NT2/D1 (cell line): ENCODE results near the gene BOD1L1.

Source experiments
- DNase-seq: peaks from one replicate; pipeline ENCODE4 v3.0.0-alpha.2; 2011; ENCODE audit warnings: low read depth, low spot score
- H3K27me3 ChIP-seq: 2 replicates; pipeline ENCODE4 v1.6.0; 2011; ENCODE audit warnings: mild to moderate bottlenecking; ENCODE audit not compliant: insufficient read length, insufficient read depth
- H3K36me3 ChIP-seq: 2 replicates; pipeline ENCODE4 v1.6.1; 2011; ENCODE audit warnings: mild to moderate bottlenecking, low read length, mixed read lengths; ENCODE audit not compliant: insufficient read depth, insufficient read length
- H3K4me1 ChIP-seq: 2 replicates; pipeline ENCODE4 v1.5.1; 2011; ENCODE audit not compliant: insufficient read depth, insufficient read length
- H3K4me3 ChIP-seq: 2 replicates; pipeline ENCODE4 v1.5.1; 2011; ENCODE audit warnings: low read depth; ENCODE audit not compliant: insufficient read length
- H3K9ac ChIP-seq: 2 replicates; pipeline ENCODE4 v1.6.0; 2011; ENCODE audit warnings: low read depth; ENCODE audit not compliant: insufficient read length
- H3K9me3 ChIP-seq: 2 replicates; pipeline ENCODE4 v1.5.1; 2011; ENCODE audit warnings: mild to moderate bottlenecking, low read length; ENCODE audit not compliant: insufficient read depth
- SUZ12 ChIP-seq: IDR thresholded peaks from 2 replicates; pipeline ENCODE4 v1.6.1; 2011; ENCODE audit not compliant: insufficient read length, insufficient read depth; ENCODE audit errors: extremely low read depth
- YY1 ChIP-seq: IDR thresholded peaks from 2 replicates; pipeline ENCODE4 v1.6.1; 2011; ENCODE audit not compliant: insufficient read length, insufficient read depth
- ZNF274 ChIP-seq: IDR thresholded peaks from 2 replicates; pipeline ENCODE4 v1.6.1; 2011; ENCODE audit warnings: mild to moderate bottlenecking, low read depth, low read length

The BOD1L1 gene

DNA sequence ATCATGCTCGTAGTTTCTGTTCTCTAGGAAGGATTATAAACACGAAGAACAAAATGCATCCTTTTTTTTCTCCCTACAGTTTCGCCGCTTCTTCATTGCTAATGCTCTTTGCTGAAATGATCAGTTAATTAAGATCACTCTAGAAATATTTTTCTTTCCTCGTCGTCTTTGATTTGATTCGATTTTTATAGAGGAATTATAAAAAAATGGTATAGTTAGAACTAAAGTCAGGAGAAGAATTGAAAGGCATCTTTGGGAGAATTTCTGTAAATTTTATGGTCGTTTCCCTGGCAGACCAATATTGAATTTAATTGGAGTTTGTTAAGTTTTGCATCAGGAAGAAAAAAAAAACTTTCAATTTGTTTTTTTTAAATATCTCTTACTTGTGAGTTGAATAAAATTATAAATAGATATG, 82.1 kb downstream of the BOD1L1 start:
- Histone ChIP-seq H3K9me3 (no peaks in the 10 kb centered on the region), H3K9ac (no peak overlapping the region), H3K4me3 (no peak overlapping the region), H3K4me1 (peaks cover 13% of the 10 kb centered on the region), H3K36me3 (peaks cover 23% of the 10 kb centered on the region), H3K27me3 (peaks cover 16% of the 10 kb centered on the region)
- DNase-seq: no peak
- TF ChIP-seq SUZ12 (no peak), YY1 (no peak), ZNF274 (no peak)

DNA sequence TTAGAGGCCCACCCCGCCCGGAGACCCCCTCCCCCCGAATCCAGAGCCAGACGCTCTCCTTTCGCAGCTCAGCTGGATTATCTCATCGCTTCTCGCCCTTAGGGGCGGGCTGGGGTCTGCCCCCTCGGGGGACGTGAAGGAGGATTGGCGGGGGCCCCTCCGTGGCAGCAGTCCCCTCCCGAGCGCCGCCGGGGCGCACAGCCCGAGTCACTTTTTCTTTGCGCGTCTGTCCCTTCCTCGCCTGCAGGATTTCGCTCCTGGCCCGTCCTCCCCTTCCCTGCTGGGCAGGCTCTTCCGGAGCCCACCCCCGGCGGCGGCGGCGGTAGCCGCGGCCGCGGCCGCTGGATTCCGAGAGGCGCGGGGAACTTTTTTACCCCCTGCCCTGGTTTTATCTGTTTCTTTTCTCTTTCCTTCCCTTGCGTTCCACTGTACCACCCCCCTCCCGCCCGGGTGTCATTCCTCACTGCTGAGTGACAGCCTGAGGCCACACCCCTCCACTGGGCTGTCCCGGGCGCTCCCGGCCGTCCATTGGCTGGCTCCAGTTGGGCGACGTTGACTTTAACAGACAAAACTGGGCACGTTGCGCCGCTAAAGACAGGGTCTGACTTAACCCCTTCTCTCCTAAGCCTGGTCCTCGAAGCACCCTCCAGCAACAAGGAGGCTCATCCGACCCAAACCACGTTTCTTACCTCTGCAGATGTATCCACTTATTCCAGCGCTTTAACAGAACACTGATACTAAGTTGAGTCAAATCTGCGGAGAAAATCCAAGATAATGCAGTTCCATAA, 82.7 kb downstream of the BOD1L1 start:
- no peak for TF ChIP-seq ZNF274
- TF ChIP-seq YY1: no peak
- no peak for TF ChIP-seq SUZ12

DNA sequence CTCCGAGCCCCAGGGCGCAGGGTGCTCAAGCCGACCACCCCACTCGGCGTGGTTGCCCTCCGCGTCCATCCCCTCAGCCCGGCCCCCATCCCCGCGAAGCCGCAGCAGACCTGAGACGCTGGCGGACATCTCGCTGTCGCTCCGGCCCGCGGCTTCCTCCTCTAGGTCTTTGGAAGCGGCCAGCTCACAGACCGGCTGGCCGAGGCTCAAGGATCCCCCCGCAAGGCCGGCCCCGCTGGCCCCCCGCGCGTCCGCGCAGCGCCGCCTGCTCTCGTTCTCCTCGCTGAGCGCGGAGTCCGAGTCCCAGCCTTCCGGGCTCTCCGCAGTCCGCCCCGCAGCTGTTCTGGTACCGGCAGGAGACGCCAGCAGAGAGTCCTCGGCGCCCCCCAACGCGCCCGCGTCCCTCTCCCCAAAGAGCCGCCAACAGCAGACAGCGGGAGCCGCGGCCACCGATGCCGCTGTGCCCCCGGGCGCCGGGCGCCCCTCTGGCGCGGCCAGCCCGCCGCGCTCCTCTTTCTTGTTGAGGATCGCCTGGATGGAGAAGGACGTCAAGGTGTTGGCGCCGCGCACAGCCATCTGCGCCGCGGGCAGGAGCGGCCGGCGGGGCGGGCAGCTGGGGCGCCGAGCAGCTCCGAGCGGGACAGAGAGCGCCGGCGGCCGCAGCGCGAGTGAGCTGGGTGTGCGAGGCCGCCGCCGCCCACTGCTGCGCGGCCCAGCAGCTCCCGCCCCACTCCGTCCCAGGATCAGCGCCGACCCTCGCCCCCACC, 83.5 kb downstream of the BOD1L1 start, which contains the start of gene NKX3-2:
TSS of gene NKX3-2 (minus strand) at position 670 of the 767 bp plus-strand sequence. CDS start at position 576, 94 bp downstream.
- peaks cover 32% of the 10 kb centered on the region for H3K36me3 ChIP-seq
- peaks cover 5% of the 10 kb centered on the region; the same call in 1 of the 2 replicates for H3K9me3 ChIP-seq
- H3K4me3 ChIP-seq: peak within 1 kb of the TSS; percentile 90
- no peak for DNase-seq
- peaks cover 16% of the 10 kb centered on the region for H3K27me3 ChIP-seq
- peak within 1 kb of the TSS; percentile 95 for H3K9ac ChIP-seq
- H3K4me1 ChIP-seq: peaks cover 13% of the 10 kb centered on the region
- TF ChIP-seq SUZ12: no peak
- TF ChIP-seq ZNF274: no peak
- TF ChIP-seq YY1: no peak

More for the DNA sequence above, 82.7 kb downstream of the BOD1L1 start:
- peaks cover 13% of the 10 kb centered on the region for H3K4me1 ChIP-seq
- H3K27me3 ChIP-seq: peaks cover 16% of the 10 kb centered on the region
- peak; percentile 95 for DNase-seq
- H3K4me3 ChIP-seq: peak overlapping the region; percentile 90
- peak overlapping the region; percentile 95 for H3K9ac ChIP-seq
- H3K36me3 ChIP-seq: peaks cover 28% of the 10 kb centered on the region
- peaks cover 3% of the 10 kb centered on the region; the same call in 1 of the 2 replicates for H3K9me3 ChIP-seq

DNA sequence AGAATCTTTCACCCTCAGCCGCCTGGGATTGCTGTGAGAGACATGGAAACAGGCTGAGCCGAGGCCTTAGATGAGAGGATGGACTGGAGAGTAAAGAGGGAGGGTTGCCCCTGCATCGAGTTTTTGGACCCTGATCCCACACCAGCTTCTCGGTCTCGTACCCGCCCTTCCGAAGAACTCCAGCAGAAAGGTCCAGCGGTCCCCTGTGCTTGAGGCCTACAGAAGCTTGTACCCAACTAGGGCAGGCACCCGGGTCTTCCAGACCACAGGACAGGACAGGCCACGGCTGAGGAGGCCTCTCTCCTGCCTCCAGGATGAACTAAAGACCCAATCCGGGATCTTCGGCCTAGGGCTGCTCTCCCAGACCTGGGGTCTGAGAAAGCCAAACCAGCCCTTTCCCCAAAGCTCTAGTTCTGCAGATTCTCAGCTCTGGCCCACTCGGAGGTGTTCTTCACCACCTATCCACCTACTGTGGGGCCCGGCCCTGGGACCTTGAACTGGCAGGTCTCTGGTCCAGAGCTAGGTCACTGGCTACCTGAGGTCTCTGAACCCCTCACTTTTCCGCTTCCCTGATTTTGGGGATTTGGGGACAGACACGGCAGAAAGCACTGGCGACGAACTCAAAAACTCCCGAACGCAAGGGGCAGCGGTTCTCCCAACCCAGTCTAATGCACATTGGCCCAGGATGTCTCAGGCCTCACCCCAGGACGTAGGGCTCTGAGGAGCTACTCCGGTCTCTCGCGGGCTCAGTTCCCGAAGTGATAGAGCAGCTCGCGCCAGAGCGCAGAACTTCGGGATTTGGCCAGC, 84.3 kb downstream of the BOD1L1 start:
- H3K9ac ChIP-seq: peak overlapping the region; percentile 95
- peaks cover 32% of the 10 kb centered on the region for H3K36me3 ChIP-seq
- H3K27me3 ChIP-seq: peaks cover 16% of the 10 kb centered on the region
- H3K4me3 ChIP-seq: peak overlapping the region; percentile 90
- H3K4me1 ChIP-seq: peaks cover 13% of the 10 kb centered on the region
- TF ChIP-seq ZNF274 (no peak), YY1 (no peak), SUZ12 (no peak)
- no peak for DNase-seq
- H3K9me3 ChIP-seq: peaks cover 13% of the 10 kb centered on the region; the same call in 1 of the 2 replicates

- H3K36me3 ChIP-seq: peaks cover 32% of the 10 kb centered on the region
- no peak for DNase-seq
- H3K9ac ChIP-seq: peak overlapping the region; percentile 95
- TF ChIP-seq SUZ12 (no peak), YY1 (no peak), ZNF274 (no peak)
- H3K27me3 ChIP-seq: peaks cover 16% of the 10 kb centered on the region
- peaks cover 13% of the 10 kb centered on the region for H3K4me1 ChIP-seq
- H3K9me3 ChIP-seq: peaks cover 13% of the 10 kb centered on the region; the same call in 1 of the 2 replicates
- peak overlapping the region; percentile 90 for H3K4me3 ChIP-seq
Measured at GRCh38 chr4:13542577-13543031, 84.9 kb downstream of the BOD1L1 start.

DNA sequence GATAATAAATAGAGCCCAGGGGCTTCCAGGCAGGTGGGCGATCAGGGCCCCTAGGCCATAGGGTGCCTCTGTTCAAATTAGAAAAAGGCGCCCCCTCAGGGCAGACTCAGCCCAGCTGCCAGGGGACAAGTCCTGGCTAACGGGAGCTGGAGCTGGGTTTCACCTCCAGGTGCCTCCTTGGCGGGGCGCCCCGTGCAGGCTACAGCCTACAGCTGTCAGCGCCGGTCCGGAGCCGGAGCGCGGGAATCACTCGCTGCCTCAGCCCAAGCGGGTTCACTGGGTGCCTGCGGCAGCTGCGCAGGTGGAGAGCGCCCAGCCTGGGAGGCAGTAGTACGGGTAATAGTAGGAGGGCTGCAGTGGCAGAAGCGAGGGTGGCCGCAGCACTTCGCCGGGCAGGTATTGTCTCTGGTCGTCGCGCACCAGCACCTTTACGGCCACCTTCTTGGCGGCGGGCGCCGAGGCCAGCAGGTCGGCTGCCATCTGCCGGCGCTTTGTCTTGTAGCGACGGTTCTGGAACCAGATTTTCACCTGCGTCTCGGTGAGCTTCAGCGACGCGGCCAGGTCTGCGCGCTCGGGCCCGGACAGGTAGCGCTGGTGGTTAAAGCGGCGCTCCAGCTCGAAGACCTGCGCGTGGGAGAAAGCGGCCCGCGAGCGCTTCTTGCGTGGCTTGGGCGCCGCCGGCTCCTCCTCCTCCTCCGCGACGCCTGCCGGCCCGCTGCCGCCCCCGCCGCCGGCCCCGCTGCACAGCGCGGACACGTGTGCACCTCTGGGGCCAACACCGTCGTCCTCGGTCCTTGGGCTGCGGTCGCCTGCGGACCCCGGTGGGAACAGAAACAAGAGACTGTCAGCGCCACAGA, 85.6 kb downstream of the BOD1L1 start:
- Histone ChIP-seq H3K4me1 (peaks cover 13% of the 10 kb centered on the region), H3K9me3 (peaks cover 13% of the 10 kb centered on the region; the same call in 1 of the 2 replicates)
- no peak for DNase-seq

More for the DNA sequence above, 85.6 kb downstream of the BOD1L1 start:
- H3K27me3 ChIP-seq: peaks cover 14% of the 10 kb centered on the region
- no peak overlapping the region for H3K4me3 ChIP-seq
- peak overlapping the region; percentile 43 for H3K9ac ChIP-seq
- peaks cover 32% of the 10 kb centered on the region for H3K36me3 ChIP-seq
- no peak for TF ChIP-seq SUZ12
- no peak for TF ChIP-seq ZNF274
- no peak for TF ChIP-seq YY1
